ENCODE measurements around the gene RMND5B. TPM values are rescaled to one million over a fixed set of nuclear protein-coding genes. Genes with fewer than 3 reads are reported as not detected.
"Not testable (repeated sequence)": the region's sequence is repeated elsewhere in the genome, so short reads cannot be mapped to it uniquely, and the experiment has no call there.

Gene RMND5B
- total RNA-seq, 2 donors from 2014 or later = 19.9 to 29.2 TPM

DNA sequence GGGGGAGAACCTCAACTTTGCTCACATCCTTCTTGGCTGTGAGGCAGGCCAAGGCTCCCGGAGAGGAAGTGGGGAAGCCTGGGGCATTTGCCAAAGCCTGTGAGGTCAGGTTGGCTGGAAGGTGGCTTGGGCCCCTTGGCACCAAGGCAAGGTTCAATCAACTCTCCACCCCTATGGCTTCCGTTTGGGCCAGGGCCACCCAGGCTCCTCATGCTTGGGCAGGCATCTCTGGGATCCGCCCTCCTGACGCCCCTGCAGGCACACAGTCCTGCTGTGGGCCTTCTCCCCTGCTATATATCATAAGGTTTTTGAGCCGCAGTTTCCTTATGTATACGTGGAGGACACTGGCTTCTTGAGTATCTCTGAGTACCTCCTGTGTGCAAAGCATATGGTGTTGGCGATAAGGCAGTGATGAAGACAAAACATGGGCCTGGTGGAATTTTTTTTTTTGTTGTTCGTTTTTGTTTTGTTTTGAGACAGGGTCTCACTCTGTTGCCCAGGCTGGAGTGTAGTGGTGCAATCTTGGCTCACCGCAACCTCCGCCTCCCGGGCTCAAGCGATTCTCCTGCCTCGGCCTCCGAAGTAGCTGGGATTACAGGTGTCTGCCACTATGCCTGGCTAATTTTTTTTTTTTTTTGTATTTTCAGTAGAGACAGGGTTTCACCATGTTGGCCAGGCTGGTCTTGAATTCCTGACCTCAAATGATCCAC, 3.4 kb upstream of the RMND5B start:
- H3K4me1 Mint-ChIP-seq (ENCODE audit: low read depth in 2 of 2); H3K27ac Mint-ChIP-seq; H3K4me3 Mint-ChIP-seq; H3K27me3 Mint-ChIP-seq; H3K36me3 Mint-ChIP-seq; H3K9me3 Mint-ChIP-seq; DNase-seq (ENCODE audit: low spot score); ATAC-seq: not testable (repeated sequence)

DNA sequence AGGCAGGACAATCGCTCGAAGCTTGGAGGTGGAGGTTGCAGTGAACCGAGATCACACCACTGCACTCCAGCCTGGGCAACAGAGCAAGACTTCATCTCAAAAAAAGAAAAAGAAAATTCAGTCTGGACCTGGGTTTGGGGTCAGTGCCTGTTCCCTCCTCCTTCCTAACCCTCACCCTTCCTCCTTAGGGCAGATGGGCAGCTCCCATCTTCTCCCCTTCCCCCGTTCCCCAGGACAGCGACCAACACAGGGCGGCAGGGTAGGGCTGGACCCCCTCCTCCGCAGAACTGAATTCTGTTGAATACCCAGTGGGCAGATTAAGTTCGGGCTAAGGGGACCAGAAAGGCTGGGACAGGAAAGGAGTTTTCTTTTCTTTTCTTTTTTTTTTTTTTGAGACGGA, 1.5 kb upstream of the RMND5B start:
- no peak overlapping the region for H3K4me3 Mint-ChIP-seq
- no peak overlapping the region for H3K27ac Mint-ChIP-seq

DNA sequence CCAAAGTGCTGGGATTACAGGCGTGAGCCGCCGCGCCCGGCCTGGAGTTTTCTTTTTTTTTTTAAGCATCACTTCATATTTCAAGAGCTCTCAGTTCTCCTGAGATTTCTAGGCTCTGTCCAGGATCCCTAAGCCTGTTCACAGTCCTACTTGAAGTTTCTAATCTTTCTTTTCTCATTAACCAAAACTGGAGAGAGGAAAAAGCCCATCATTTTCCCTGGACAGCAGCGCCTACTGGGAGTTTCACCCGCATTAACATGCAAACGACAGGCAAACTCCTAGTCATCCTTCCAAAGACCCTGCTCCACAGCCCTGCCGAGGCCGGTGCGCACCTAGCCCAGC, 609 bp upstream of the RMND5B start:
- H3K4me3 Mint-ChIP-seq = peak overlapping the region; percentile 63
- not testable (repeated sequence) for H3K27ac Mint-ChIP-seq; H3K4me1 Mint-ChIP-seq (ENCODE audit: low read depth in 2 of 2); H3K27me3 Mint-ChIP-seq; H3K36me3 Mint-ChIP-seq; ATAC-seq; DNase-seq (ENCODE audit: low spot score); H3K9me3 Mint-ChIP-seq

More for the DNA sequence above, 1.5 kb upstream of the RMND5B start:
- H3K27me3 Mint-ChIP-seq = peaks cover 0 to 3% of the 10 kb centered on the region in 2 donors
- peaks cover 9 to 10% of the 10 kb centered on the region in 2 donors for H3K4me1 Mint-ChIP-seq (ENCODE audit: low read depth in 2 of 2)
- ATAC-seq (no peak), DNase-seq (ENCODE audit: low spot score) (no peak)
- H3K36me3 Mint-ChIP-seq = no peaks in the 10 kb centered on the region
- no peaks in the 10 kb centered on the region for H3K9me3 Mint-ChIP-seq

DNA sequence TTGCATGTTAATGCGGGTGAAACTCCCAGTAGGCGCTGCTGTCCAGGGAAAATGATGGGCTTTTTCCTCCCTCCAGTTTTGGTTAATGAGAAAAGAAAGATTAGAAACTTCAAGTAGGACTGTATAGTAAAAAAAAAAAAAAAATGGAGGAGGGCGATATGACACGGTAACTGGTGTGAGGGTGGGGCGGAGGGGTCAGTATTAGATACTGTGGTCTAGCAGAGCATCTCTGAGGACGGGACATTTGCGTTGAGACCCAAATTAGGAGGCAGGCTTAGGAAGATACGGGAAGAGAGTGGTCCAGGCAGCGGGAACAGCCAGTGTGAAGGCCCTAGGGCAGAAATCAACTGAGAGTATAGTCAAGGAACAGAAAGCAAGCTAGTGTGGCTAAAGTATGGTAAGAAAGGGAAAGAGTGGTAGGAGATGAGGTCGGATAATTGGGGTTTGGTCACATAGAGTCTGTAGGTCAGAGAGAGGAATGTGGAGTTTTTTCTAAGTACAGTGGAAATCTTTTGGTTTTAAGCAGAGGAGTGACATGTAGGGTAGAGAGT, 707 bp downstream of the RMND5B start:
- no peak for ATAC-seq
- Mint-ChIP-seq H3K4me3 (peak overlapping the region; percentile 69), H3K4me1 (ENCODE audit: low read depth in 2 of 2) (peaks cover 9 to 10% of the 10 kb centered on the region in 2 donors), H3K27me3 (no peaks in the 10 kb centered on the region), H3K36me3 (no peaks in the 10 kb centered on the region), H3K9me3 (no peaks in the 10 kb centered on the region), H3K27ac (peak overlapping the region; percentile 0 to 19)
- DNase-seq (ENCODE audit: low spot score) = no peak

DNA sequence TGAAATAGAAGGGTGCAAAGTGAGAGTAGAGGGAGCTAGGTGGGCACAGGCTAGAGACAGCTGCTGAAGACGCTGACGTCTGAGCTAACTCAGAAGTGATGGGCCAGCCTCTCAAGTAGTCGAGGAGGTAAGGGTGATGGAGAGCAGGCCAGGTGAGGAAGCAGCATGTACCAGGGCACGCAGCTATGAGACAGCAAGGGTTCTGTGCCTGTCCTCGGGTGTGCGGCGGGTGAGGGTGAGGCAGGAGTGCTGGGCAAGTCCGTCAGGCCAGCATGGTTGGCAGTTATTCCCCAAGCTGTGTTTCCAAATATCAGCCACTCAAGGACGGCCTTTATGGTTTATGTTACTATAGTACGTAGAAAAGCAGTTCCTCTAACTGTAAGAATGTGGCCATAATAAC, 6.2 kb downstream of the RMND5B start:
- DNase-seq (ENCODE audit: low spot score) = no peak
- H3K36me3 Mint-ChIP-seq = peaks cover 6% of the 10 kb centered on the region
- no peak for ATAC-seq
- H3K27me3 Mint-ChIP-seq = no peaks in the 10 kb centered on the region
- H3K4me1 Mint-ChIP-seq (ENCODE audit: low read depth in 2 of 2) = peaks cover under 1 to 7% of the 10 kb centered on the region in 2 donors
- H3K27ac Mint-ChIP-seq = no peak overlapping the region
- no peak overlapping the region for H3K4me3 Mint-ChIP-seq
- no peaks in the 10 kb centered on the region for H3K9me3 Mint-ChIP-seq

DNA sequence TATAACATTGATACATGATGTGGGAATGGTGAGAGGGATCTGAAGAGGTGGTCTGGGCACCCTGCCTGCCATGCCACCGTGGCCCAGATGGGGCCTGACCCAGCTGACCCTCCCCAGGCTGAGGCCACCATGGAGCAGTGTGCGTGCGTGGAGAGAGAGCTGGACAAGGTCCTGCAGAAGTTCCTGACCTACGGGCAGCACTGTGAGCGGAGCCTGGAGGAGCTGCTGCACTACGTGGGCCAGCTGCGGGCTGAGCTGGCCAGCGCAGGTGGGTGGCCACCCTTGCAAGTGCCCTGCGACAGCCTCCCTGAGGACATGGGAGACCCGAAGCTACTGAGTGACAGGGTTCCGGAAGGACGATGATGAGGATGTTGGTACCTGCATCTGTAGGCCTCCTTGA, 7.2 kb downstream of the RMND5B start:
- H3K9me3 Mint-ChIP-seq = no peaks in the 10 kb centered on the region
- no peak overlapping the region for H3K27ac Mint-ChIP-seq
- H3K27me3 Mint-ChIP-seq = no peaks in the 10 kb centered on the region
- no peak for ATAC-seq
- DNase-seq (ENCODE audit: low spot score) = no peak
- no peak overlapping the region for H3K4me3 Mint-ChIP-seq
- H3K36me3 Mint-ChIP-seq = peaks cover 6% of the 10 kb centered on the region
- H3K4me1 Mint-ChIP-seq (ENCODE audit: low read depth in 2 of 2) = peaks cover 0 to 7% of the 10 kb centered on the region in 2 donors

DNA sequence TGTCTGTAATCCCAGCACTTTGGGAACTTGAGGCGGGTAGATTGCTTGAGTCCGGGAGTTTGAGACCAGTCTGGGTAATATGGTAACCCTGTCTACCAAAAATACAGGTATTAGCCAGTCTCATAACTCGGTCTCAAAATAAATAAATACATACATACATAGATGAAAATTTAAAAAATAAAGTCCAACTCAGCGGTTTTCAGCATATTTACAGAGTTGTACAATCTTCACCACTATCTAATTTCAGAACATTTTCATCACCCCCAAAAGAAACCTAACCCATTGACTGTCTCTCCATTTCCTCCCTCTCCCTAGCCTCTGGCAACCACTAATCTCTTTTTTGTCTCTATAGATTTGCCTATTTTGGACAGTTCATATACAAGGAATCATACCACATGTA, 10.7 kb downstream of the RMND5B start:
- H3K4me1 Mint-ChIP-seq (ENCODE audit: low read depth in 2 of 2) = peaks cover 0 to 4% of the 10 kb centered on the region in 2 donors
- DNase-seq (ENCODE audit: low spot score) (no peak), ATAC-seq (no peak)
- peak overlapping the region in 1 of 2 donors; percentile 2 for H3K27ac Mint-ChIP-seq
- H3K36me3 Mint-ChIP-seq = peaks cover 6% of the 10 kb centered on the region
- no peaks in the 10 kb centered on the region for H3K9me3 Mint-ChIP-seq
- no peak overlapping the region for H3K4me3 Mint-ChIP-seq
- H3K27me3 Mint-ChIP-seq = no peaks in the 10 kb centered on the region

DNA sequence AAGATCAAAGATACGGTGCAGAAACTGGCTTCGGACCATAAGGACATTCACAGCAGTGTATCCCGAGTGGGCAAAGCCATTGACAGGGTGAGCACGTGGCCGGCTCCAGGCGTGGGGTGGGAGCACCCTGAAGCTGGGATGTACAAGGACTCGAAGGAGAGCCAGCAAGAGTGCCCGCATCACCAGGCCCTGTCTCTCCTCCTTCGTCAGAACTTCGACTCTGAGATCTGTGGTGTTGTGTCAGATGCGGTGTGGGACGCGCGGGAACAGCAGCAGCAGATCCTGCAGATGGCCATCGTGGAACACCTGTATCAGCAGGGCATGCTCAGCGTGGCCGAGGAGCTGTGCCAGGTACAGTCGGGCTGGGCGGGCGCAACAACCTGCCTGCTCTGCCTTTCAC, 11.8 kb downstream of the RMND5B start:
- H3K36me3 Mint-ChIP-seq = peaks cover 6% of the 10 kb centered on the region
- peaks cover 0 to 3% of the 10 kb centered on the region in 2 donors for H3K4me1 Mint-ChIP-seq (ENCODE audit: low read depth in 2 of 2)

DNA sequence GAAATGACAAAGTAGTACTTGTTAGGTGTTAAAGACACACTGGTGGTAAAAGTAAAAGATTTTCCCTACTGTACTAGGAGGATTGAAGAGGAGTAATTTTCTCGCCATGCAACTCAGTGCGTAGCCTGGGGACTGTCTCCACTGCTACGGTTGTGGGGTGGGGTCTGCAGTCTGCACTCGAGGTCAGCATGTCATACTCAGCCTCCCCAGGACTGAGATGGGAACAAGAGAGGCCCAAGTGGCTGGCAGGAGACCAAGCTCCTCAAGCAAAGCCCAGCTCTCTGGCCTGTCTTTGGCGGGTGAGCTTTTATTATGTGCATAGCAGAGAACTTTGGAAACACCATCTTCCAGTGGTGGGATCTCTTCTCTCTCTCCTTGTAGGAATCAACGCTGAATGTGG, 12.4 kb downstream of the RMND5B start:
- H3K9me3 Mint-ChIP-seq = no peaks in the 10 kb centered on the region
- ATAC-seq (no peak), DNase-seq (ENCODE audit: low spot score) (no peak)
- no peaks in the 10 kb centered on the region for H3K27me3 Mint-ChIP-seq
- no peak overlapping the region for H3K27ac Mint-ChIP-seq
- peaks cover 0 to 5% of the 10 kb centered on the region in 2 donors for H3K4me1 Mint-ChIP-seq (ENCODE audit: low read depth in 2 of 2)
- H3K36me3 Mint-ChIP-seq = peaks cover 6% of the 10 kb centered on the region
- no peak overlapping the region for H3K4me3 Mint-ChIP-seq

More for the DNA sequence above, 11.8 kb downstream of the RMND5B start:
- Mint-ChIP-seq H3K4me3 (no peak overlapping the region), H3K27ac (no peak overlapping the region), H3K9me3 (no peaks in the 10 kb centered on the region), H3K27me3 (no peaks in the 10 kb centered on the region)
- ATAC-seq (no peak), DNase-seq (ENCODE audit: low spot score) (no peak)

DNA sequence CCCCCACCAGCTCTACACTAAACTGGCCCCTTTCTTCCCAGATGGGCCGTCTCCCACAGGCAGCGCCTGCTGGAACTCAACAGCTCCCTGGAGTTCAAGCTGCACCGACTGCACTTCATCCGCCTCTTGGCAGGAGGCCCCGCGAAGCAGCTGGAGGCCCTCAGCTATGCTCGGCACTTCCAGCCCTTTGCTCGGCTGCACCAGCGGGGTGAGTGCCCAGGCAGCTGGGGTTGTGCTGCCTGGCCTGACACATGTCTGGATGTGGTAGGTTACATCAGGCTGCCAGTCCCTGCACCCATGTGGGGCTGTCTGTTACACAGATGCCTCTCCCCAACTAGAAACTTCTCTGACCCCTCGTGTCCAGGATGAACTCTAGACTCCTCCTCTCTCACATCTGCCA, 13.1 kb downstream of the RMND5B start:
- DNase-seq (ENCODE audit: low spot score) = no peak
- H3K4me1 Mint-ChIP-seq (ENCODE audit: low read depth in 2 of 2) = peaks cover 0 to 8% of the 10 kb centered on the region in 2 donors
- H3K4me3 Mint-ChIP-seq = no peak overlapping the region
- no peak overlapping the region for H3K27ac Mint-ChIP-seq
- H3K36me3 Mint-ChIP-seq = peaks cover 11% of the 10 kb centered on the region
- H3K27me3 Mint-ChIP-seq = no peaks in the 10 kb centered on the region
- no peaks in the 10 kb centered on the region for H3K9me3 Mint-ChIP-seq
- ATAC-seq = no peak

DNA sequence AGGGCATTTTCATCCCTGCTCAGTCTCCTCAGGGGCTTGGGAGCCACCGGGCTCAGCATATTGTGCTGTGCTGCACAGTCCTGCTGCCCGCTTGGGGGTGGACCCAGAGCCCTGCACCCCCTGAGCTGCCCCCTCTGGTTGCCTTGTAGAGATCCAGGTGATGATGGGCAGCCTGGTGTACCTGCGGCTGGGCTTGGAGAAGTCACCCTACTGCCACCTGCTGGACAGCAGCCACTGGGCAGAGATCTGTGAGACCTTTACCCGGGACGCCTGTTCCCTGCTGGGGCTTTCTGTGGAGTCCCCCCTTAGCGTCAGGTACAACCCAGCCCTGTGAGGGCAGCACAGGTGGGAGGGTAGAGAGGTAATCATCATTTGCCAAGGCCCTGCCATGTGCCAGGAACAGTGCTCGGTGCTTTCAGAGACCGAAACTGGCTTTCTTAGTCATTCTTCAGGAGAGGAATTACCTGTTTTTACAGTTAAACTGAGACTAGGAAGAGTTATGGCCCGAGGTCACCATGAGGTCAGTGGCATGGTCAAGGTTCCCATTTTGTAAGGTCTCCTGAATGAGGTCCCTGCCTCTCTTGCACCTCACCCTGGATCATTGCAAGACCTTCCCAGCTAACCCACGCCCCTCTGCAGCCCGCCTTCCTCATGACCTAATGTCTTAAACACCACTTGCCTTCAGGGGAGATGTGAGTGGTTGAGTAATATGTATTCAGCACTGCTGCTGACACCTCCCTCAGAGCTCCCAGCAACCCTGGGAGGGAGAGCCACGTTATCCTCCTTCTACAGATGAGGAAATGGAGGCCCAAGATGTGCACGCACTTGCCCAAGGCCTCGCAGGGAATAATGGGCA, 15.4 kb downstream of the RMND5B start:
- Mint-ChIP-seq H3K4me3 (no peak overlapping the region), H3K27me3 (no peaks in the 10 kb centered on the region), H3K9me3 (no peaks in the 10 kb centered on the region), H3K27ac (no peak overlapping the region), H3K36me3 (peaks cover 16% of the 10 kb centered on the region), H3K4me1 (ENCODE audit: low read depth in 2 of 2) (peaks cover 9 to 18% of the 10 kb centered on the region in 2 donors)
- DNase-seq (ENCODE audit: low spot score) (no peak), ATAC-seq (peak; percentile 69 to 76)

DNA sequence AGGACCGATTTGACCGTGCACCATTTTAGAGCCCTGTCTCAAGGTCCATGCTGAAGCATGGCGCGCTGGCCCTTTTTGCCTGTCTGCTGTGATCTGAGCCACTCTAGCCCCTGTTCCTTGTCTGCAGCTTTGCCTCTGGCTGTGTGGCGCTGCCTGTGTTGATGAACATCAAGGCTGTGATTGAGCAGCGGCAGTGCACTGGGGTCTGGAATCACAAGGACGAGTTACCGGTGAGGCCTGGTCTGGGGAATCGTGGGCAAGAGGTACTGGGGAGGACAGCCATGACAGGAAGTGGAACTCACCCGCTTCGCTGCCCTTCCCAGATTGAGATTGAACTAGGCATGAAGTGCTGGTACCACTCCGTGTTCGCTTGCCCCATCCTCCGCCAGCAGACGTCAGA, 16.6 kb downstream of the RMND5B start:
- H3K36me3 Mint-ChIP-seq = peaks cover 10% of the 10 kb centered on the region
- H3K27me3 Mint-ChIP-seq = no peaks in the 10 kb centered on the region
- H3K27ac Mint-ChIP-seq = no peak overlapping the region
- H3K4me3 Mint-ChIP-seq = no peak overlapping the region
- ATAC-seq = no peak
- no peak for DNase-seq (ENCODE audit: low spot score)
- peaks cover 18 to 25% of the 10 kb centered on the region in 2 donors for H3K4me1 Mint-ChIP-seq (ENCODE audit: low read depth in 2 of 2)
- no peaks in the 10 kb centered on the region for H3K9me3 Mint-ChIP-seq

DNA sequence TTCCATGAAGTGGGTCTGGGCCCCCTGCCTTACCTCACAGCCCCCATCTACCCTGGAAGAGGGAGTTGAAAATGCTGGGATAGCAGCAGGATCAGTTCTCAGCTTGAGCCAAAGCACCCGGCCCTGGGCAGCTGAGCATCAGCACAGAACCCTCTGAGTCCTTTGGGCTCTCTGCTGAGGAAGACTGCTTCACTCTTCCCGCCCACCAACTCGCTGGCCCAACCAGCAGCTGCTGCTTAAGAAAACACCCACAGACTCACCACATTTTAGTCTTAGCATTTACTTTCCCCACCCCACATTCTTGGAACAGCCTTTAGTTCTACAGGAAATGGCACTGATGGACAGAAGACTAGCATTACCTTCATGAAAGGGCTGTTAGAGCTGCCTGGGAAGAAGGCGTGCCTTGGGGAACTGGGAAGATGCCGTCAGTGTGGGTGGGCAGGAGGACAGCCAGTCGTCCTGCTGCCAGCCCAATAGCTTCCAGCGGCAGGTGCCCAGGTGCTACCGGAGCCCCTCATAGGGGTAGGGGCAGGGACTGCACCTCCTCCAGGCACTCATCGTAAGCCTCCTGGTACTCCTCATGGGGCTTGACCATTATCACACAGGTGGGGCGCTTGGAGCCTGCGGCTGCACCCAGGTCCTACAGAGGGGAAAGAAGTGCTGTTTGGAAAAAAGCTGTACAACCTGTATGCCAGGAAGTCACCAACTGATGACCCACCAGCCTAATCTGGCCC, 18.6 kb downstream of the RMND5B start:
- Mint-ChIP-seq H3K9me3 (no peaks in the 10 kb centered on the region), H3K4me3 (no peak overlapping the region), H3K36me3 (peaks cover 10% of the 10 kb centered on the region), H3K27ac (peak overlapping the region in 1 of 2 donors; percentile 14), H3K4me1 (ENCODE audit: low read depth in 2 of 2) (peaks cover 28 to 38% of the 10 kb centered on the region in 2 donors), H3K27me3 (no peaks in the 10 kb centered on the region)
- DNase-seq (ENCODE audit: low spot score) = no peak
- ATAC-seq = no peak
